H1 (cell line): ENCODE measurements around the gene RPS6KB2. TPM values are rescaled to one million over a fixed set of nuclear protein-coding genes. Genes with fewer than 3 reads are reported as not detected.

Experiments used
- ASH2L ChIP-seq: fragments of 200-600, 300-600 bp; sonication (generic); IDR thresholded peaks from one replicate; pipeline ENCODE4 v1.7.1; 2017; ENCODE audit warnings: low read length
- BCL11A ChIP-seq, 2 experiments: IDR thresholded peaks; one replicate each; pipeline ENCODE4 v1.6.1; 2011; ENCODE audit warnings: low read depth in 2 of 2, low read length in 2 of 2, mild to moderate bottlenecking in 2 of 2
- CHD1 ChIP-seq: IDR thresholded peaks from 2 replicates; pipeline ENCODE4 v1.6.1; 2012; ENCODE audit warnings: low read depth, low read length, improper control_type of control experiment
- CREB1 ChIP-seq: IDR thresholded peaks from 2 replicates; pipeline ENCODE4 v1.6.1; 2012; ENCODE audit warnings: inconsistent platforms
- CTBP2 ChIP-seq: IDR thresholded peaks from 2 replicates; pipeline ENCODE4 v1.7.0; 2011; ENCODE audit warnings: borderline replicate concordance, mild to moderate bottlenecking, moderate library complexity, mixed read lengths, low read length; ENCODE audit not compliant: insufficient read depth, insufficient read length
- GTF2F1 ChIP-seq: IDR thresholded peaks from 2 replicates; pipeline ENCODE4 v1.6.1; 2012; ENCODE audit warnings: low read depth, low read length, improper control_type of control experiment, borderline replicate concordance
- JUN ChIP-seq: IDR thresholded peaks from 2 replicates; pipeline ENCODE4 v1.6.1; 2011; ENCODE audit warnings: low read depth, mild to moderate bottlenecking, improper control_type of control experiment, low read length
- POLR2A ChIP-seq, 2 experiments: IDR thresholded peaks; 1 replicate in 1 of 2; 2 replicates in 1 of 2; pipeline ENCODE4 v1.6.1; 2011; ENCODE audit warnings: low read depth in 2 of 2, low read length in 2 of 2, mild to moderate bottlenecking in 2 of 2; ENCODE audit errors: control extremely low read depth in 1 of 2
- SIN3A ChIP-seq, 2 experiments: IDR thresholded peaks in 1 of 2; conservative IDR thresholded peaks in 1 of 2; 2 replicates each; pipeline ENCODE4 v1.6.1; 2011 to 2012; ENCODE audit warnings: low read length in 2 of 2, improper control_type of control experiment in 1 of 2, low read depth in 1 of 2, mild to moderate bottlenecking in 1 of 2
- SP1 ChIP-seq: IDR thresholded peaks from 2 replicates; pipeline ENCODE4 v1.6.1; 2011; ENCODE audit warnings: low read depth, low read length
- SP4 ChIP-seq: IDR thresholded peaks from 2 replicates; pipeline ENCODE4 v1.6.1; 2012; ENCODE audit warnings: low read length, inconsistent platforms
- SUZ12 ChIP-seq: fragments of 200-600 bp; sonication (generic); IDR thresholded peaks from 2 replicates; pipeline ENCODE4 v1.6.1; 2012; ENCODE audit warnings: mild to moderate bottlenecking, inconsistent platforms, low read length, moderate library complexity, mixed read lengths
- ZNF274 ChIP-seq: IDR thresholded peaks from 2 replicates; pipeline ENCODE4 v1.7.0; 2012; ENCODE audit warnings: low read length, borderline replicate concordance; ENCODE audit errors: extremely low read depth
- polyA plus RNA-seq, 7 experiments: library from polyadenylated mRNA; depleted of rRNA in 3 of 7; stranded (reverse) in 5 of 7; unstranded in 2 of 7; fragments of >200 nt in 5 of 7; fragments of 200-250 nt in 2 of 7; gene quantifications; 1 replicate in 5 of 7; 2 replicates in 1 of 7; 4 replicates in 1 of 7; pipeline versions ENCODE4 v1.2.1 to v1.2.3, GENCODE V29; 2011 to 2013; ENCODE audit warnings: missing spikeins in 2 of 7, mixed read lengths in 2 of 7
- total RNA-seq: library from RNA; stranded (reverse); fragmentation: NEBNext Ultra II Directional; extraction: Animal tissue kit (Norgen Biotek cat#: 25700); gene quantifications from 2 replicates; pipeline ENCODE4 v1.2.1, GENCODE V29; 2021
- TF ChIP-seq, protein P1 (sequence below): fragments of 300-600 bp; sonication (generic); IDR thresholded peaks from 2 replicates; pipeline ENCODE4 v1.7.1; 2012; ENCODE audit warnings: low read length, moderate library complexity, mild to moderate bottlenecking, inconsistent platforms; ENCODE audit not compliant: insufficient replicate concordance

The RPS6KB2 gene
- total and polyA plus RNA-seq, 2 of the 8 experiments (the other 6 are each of a cell fraction or from before 2014, with no cell fraction given): 41.0 to 47.1 TPM

GRCh38 chr11:67468456-67468758 is 40.1 kb downstream of the RPS6KB2 start (continued):
- TF ChIP-seq, protein P1, sequence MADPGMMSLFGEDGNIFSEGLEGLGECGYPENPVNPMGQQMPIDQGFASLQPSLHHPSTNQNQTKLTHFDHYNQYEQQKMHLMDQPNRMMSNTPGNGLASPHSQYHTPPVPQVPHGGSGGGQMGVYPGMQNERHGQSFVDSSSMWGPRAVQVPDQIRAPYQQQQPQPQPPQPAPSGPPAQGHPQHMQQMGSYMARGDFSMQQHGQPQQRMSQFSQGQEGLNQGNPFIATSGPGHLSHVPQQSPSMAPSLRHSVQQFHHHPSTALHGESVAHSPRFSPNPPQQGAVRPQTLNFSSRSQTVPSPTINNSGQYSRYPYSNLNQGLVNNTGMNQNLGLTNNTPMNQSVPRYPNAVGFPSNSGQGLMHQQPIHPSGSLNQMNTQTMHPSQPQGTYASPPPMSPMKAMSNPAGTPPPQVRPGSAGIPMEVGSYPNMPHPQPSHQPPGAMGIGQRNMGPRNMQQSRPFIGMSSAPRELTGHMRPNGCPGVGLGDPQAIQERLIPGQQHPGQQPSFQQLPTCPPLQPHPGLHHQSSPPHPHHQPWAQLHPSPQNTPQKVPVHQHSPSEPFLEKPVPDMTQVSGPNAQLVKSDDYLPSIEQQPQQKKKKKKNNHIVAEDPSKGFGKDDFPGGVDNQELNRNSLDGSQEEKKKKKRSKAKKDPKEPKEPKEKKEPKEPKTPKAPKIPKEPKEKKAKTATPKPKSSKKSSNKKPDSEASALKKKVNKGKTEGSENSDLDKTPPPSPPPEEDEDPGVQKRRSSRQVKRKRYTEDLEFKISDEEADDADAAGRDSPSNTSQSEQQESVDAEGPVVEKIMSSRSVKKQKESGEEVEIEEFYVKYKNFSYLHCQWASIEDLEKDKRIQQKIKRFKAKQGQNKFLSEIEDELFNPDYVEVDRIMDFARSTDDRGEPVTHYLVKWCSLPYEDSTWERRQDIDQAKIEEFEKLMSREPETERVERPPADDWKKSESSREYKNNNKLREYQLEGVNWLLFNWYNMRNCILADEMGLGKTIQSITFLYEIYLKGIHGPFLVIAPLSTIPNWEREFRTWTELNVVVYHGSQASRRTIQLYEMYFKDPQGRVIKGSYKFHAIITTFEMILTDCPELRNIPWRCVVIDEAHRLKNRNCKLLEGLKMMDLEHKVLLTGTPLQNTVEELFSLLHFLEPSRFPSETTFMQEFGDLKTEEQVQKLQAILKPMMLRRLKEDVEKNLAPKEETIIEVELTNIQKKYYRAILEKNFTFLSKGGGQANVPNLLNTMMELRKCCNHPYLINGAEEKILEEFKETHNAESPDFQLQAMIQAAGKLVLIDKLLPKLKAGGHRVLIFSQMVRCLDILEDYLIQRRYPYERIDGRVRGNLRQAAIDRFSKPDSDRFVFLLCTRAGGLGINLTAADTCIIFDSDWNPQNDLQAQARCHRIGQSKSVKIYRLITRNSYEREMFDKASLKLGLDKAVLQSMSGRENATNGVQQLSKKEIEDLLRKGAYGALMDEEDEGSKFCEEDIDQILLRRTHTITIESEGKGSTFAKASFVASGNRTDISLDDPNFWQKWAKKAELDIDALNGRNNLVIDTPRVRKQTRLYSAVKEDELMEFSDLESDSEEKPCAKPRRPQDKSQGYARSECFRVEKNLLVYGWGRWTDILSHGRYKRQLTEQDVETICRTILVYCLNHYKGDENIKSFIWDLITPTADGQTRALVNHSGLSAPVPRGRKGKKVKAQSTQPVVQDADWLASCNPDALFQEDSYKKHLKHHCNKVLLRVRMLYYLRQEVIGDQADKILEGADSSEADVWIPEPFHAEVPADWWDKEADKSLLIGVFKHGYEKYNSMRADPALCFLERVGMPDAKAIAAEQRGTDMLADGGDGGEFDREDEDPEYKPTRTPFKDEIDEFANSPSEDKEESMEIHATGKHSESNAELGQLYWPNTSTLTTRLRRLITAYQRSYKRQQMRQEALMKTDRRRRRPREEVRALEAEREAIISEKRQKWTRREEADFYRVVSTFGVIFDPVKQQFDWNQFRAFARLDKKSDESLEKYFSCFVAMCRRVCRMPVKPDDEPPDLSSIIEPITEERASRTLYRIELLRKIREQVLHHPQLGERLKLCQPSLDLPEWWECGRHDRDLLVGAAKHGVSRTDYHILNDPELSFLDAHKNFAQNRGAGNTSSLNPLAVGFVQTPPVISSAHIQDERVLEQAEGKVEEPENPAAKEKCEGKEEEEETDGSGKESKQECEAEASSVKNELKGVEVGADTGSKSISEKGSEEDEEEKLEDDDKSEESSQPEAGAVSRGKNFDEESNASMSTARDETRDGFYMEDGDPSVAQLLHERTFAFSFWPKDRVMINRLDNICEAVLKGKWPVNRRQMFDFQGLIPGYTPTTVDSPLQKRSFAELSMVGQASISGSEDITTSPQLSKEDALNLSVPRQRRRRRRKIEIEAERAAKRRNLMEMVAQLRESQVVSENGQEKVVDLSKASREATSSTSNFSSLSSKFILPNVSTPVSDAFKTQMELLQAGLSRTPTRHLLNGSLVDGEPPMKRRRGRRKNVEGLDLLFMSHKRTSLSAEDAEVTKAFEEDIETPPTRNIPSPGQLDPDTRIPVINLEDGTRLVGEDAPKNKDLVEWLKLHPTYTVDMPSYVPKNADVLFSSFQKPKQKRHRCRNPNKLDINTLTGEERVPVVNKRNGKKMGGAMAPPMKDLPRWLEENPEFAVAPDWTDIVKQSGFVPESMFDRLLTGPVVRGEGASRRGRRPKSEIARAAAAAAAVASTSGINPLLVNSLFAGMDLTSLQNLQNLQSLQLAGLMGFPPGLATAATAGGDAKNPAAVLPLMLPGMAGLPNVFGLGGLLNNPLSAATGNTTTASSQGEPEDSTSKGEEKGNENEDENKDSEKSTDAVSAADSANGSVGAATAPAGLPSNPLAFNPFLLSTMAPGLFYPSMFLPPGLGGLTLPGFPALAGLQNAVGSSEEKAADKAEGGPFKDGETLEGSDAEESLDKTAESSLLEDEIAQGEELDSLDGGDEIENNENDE: no peak
- TF ChIP-seq BCL11A (IDR thresholded peaks at IDR 0.05; ENCODE audit: low read depth in 2 of 2, low read length in 2 of 2) (no peak), ZNF274 (no peak), SP4 (no peak), SIN3A (conservative IDR thresholded peaks at IDR 0.05 in 1 of 2, IDR thresholded peaks at IDR 0.05 in 1 of 2; ENCODE audit: low read depth in 1 of 2, low read length in 2 of 2) (no peak), GTF2F1 (no peak), ASH2L (no peak), SP1 (no peak), POLR2A (IDR thresholded peaks at IDR 0.05; ENCODE audit: control extremely low read depth in 1 of 2, low read depth in 2 of 2, low read length in 2 of 2) (no peak), CREB1 (no peak), JUN (no peak), CHD1 (no peak), SUZ12 (no peak), CTBP2 (no peak)
